GM18868 (cell line): ENCODE measurements around the gene TMEM30A.
A peak's percentile ranks its signal among the peaks of the same experiment; 100 is the strongest.

ENCODE experiments used
- ATAC-seq: cut with Tn5 transposase; IDR thresholded peaks from one replicate; pipeline ENCODE4 v1.9.1; 2021; ENCODE audit warnings: mild to moderate bottlenecking, moderate library complexity; ENCODE audit not compliant: unreplicated experiment

TMEM30A gene

GRCh38 chr6:75266716-75267291 lies 17.8 kb downstream of the TMEM30A start:
- peak; percentile 59 for ATAC-seq

- ATAC-seq: no peak
Observed at GRCh38 chr6:75263401-75263750, 21.2 kb downstream of the TMEM30A start.

DNA sequence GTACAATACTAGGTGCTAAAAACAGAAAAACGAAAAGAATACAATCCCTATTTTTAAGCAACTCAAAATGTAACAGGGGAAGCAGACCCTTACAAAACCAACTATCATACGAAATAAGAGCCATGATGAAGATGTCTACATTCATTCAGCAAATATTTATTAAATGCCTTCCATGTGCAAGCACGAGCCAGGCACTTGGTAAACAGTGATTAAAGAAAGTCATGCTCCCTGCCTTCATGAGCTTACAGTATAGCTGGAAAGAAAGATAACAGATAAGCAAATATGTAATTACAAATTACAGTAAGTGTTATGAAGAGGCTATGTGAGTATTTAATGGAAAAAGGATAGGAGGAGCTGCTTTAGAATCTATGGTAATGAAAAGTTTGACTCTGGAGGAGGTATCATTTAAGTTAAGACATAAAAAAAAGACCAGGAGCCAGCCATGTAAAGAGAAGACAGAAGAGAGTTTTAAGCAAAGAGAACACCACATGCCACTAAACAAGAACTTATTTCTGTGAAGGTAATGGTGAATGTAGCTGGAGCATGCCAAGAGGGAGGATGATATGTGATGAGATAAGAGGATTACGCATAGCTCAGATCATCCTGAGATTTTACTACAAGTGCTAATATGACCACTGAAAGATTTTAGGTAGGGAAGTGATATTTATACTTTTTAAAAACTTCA lies 21.7 kb downstream of the TMEM30A start:
- ATAC-seq: no peak

DNA sequence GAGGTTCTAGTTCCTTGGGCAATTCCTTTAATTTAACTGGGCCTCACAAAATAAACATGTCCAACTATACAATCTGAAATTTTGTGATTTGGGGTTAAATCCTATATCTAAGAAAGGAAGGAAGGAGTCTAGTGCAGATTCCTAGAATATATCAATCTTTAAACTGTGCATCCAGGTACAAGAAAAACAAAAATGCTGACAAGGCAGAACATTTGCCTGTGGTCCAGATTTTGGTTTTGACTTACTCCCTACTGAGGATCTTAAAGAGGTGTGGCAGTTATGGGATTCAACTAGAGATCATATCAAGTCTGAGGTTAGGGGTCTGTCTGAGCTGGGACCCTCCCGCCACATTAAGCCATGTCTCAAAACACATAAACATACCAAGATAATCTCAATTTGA lies 23.3 kb downstream of the TMEM30A start:
- ATAC-seq: no peak

DNA sequence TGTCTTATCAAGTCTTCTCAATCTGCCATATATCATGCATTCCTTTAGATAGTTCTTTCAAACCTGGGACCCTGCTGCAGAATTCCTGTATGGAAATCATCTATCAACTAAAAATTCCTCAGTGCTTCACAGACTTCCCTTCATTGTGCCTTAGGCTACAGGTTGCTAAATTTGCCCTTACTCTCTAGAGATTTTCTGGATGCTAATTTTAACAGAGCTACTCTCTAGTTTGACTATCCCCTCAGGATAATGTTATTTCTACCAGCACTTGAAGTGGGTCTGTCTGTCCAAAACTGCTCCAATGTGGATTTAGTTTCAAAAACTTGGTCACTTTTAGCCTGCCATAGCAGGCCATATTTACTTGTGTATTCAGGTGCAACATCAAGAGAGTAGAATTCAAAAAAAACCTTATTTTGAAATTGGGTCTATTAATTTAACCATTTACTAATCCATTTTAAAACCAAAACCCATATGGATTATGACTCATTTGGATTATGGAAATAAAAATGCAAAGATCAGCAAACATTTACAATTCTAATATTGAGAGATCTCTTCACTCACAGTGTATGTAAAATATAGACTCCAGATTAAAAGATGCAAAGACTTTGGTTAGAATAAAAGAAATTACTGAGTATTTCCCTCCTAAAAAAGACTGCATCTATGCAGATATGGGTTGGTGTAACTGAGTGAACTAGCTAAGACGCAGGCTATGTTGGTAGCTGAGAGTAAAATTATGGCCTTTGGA lies 27.1 kb downstream of the TMEM30A start:
- no peak for ATAC-seq

DNA sequence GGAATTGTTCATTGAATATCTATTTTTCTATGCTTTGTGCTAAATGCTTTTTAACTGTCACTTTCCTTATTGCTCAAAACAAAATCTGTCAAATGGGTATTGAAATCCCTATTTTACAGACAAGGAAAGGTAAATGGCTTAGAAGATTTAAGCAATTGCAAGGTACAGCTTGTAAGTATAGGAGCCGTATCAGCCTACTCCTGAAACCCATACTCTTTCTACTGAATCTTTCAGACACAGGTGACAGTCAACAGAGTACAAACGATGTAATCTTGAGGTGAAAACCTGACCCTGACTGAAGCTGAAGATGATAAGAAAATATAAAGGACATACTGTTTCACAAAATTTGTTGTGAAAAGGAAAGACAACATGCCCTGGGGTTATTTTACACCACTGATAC lies 34.0 kb downstream of the TMEM30A start:
- ATAC-seq: no peak

DNA sequence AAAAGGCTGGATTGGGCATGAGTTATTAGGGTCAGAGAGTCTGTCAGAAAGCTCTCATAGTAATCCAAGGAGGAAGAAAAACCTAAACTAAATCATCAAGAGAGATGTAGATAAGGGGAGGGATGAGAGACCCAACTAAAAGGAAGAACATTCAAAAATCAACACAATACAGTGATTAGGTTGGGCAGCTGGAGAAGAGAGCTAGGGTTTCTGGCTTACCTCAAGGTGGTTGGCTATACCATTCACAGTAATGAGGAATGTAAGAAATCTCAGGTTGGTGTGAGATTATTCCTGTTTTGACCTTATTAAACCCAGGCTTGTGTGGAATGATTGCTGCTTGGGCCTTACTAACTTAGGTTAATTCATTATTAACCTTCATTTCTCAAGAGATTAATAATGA lies 34.8 kb downstream of the TMEM30A start:
- no peak for ATAC-seq

DNA sequence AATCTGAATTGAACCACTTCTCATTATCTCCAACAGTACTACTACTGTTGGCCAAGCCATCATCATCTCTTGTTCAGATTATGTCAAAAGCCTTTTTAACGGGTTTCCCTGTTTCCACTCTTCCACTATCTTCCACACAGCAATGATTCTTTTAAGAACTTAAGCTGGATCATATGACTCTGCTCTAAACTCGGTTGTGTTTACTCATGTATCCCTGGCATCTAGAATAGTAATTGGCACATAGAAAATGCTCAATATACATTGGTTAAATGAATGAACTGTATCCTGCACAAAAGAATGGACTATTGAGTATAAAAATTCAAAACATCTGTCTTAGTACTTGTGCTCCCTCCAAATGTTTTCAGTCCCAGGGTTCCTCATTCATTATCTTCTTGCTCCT lies 38.2 kb downstream of the TMEM30A start:
- ATAC-seq: no peak

DNA sequence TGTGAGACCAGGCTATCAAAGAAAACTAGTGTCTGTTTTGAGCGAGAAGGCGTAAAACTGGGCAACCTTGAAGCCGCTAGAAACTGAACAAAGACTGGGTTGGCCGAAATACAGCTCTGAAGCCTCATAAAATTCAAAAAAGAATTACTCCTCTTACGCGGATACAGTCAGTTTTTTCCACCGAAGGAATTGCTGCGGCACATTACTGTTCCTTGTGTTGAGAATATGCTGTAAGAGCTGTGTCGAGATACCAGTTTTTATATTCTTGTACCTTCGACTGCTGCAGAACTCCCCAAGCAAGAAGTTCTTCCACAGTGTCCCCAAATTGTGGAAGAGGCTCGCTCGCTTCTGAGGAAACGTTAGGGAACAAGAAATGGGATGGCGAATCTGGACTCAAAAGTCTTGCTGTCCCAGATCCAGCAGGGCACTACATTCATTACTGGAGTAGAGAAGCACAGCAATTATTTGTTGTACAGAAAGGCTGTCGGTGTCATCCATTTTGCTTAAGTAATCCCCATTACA lies 40.5 kb downstream of the TMEM30A start:
- ATAC-seq: peak; percentile 13

DNA sequence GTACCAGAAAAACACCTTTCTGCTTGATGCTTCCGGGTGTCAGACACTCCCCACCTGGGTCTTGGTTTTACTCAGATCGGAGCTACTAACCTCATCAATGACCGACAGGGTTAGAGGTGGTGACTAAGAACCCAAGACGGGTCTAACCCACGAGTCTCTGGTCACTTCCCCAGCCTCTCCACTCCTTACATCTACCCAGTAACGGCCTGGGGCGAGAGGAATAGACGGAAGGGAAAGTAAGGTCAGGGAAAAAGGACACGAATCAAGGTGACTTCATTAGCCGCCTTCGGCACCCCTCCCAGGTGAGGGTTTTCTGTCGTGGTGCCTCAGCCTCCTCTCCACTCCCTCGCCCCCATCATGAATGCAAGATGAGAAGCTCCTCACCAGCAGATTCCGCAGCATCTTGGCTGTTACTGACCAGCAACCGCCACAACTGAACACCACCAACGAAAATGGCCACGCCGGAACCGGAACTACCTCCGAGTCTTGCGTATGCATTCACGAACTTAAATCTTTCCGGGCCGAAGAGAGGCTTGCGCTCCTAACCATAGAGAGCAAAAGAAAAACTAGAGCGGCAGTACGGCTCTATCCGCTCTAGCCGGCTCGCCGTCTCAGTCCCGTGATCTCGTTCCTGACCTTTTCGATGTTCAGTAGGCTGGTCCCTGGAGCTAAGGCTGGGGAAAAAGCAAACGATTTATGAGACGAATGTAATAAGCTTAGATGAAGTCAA lies 41.1 kb downstream of the TMEM30A start, which contains the start of gene COX7A2:
Gene COX7A2, minus strand, starts transcription at position 469 of the 730 bp plus-strand sequence. Its CDS starts 67 bp downstream, at position 402.
- peak; percentile 96 for ATAC-seq

- ATAC-seq: no peak
Observed at GRCh38 chr6:75236630-75237029, 48.0 kb downstream of the TMEM30A start.

GRCh38 chr6:75235271-75235670 lies 49.3 kb downstream of the TMEM30A start:
- no peak for ATAC-seq

DNA sequence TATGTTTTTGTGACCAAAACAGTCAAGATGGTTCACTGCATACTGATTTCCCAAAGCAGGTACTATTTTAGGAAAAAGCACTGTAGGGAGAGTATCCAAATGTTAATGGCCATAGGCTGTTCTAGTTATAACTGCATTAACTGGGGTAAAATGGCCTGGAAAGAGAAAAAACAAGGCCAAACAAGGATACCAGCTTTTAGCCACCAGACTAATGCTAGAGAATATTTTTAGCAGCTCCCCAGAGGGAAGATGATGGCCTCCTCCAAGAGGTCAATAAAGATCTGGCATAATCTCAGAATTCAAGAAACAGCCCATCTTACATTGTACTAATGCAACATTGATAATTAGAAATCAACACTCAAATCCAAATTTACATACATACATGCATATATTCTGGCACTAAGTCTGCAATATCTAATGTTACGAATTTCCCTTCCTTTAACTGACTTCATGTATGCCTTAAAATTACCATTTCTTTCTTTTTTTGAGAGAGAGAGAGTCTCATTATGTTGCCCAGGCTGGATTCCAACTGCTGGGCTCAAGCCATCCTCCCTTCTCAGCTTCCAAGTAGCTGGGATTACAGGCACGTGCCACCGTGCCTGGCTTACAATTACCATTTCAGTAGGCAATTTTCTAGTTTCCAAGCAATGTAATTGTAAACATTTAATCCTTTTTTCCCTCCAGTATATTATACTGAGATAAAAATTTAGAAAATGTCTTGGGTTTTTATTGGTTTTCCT lies 50.3 kb downstream of the TMEM30A start:
- no peak for ATAC-seq

GRCh38 chr6:75233092-75233615 lies 51.4 kb downstream of the TMEM30A start:
- ATAC-seq: no peak

GRCh38 chr6:75230484-75231325 lies 53.9 kb downstream of the TMEM30A start:
- no peak for ATAC-seq

DNA sequence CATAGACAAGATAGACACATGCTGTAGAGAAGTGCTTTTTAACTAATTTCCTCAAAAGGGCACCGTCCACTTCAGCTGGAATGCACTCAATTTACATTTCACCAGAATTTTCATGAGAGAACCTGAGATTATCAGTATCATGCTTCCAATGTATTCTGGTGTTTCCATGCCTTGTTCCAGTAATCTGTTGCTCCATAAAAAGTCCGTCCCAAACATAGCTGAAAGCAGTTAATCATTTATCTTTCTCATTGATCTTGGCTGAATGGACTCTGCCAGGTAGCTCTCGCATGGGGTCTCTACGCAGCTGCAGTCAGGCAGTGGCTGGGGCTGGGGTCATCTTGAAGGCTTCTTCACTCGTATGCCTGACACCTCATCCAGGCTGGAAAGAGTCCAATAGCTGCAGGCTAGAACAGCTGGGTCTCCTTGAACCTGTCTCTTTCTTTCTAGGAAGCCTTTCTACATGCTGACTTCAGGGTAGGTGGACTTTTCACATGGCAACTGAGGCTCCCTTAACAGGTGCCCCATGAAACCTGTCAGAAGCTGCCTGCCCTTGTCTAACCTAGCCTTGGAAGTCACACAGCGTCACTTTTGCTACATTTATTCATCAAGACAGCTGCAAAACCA lies 60.2 kb downstream of the TMEM30A start:
- ATAC-seq: no peak

GRCh38 chr6:75223428-75223827 lies 61.2 kb downstream of the TMEM30A start:
- ATAC-seq: no peak

DNA sequence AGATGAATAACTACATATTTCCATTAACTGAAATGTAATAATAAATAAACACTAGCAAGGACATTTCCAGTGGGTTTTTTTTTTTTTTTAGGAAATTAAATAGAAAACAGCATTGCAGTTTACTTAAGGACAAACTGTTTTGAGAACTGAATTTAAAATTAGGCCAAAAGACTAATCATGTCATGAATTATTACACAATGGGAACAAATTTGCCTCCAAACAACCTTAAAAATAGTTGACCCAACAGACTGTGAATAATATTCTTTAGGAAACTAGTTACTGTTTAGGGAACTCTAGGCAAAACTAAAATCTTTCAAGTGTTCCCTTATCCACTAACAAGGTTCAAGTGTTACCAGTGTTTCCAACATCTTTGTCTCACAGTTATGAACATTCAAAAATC lies 62.3 kb downstream of the TMEM30A start:
- no peak for ATAC-seq

DNA sequence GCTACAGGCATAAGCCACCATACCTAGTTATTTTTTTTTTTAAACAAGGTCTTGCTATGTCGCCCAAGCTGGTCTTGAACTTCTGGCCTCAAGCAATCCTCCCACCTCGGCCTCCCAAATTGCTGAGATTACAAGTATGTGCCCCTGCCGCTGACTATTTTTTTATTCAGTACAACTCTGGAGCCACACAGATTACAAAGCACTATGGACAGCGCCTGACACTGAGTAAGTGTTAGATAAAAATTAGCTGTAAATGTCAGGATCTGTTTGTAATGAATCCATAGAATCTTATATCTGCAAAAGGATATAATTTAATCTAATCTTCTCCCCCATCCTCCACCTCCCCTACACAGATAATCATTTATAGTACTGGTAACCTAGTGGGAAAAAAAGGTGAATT lies 63.5 kb downstream of the TMEM30A start:
- no peak for ATAC-seq
